CD4-positive, alpha-beta T cell treated with Interleukin-1 beta for 1 hour (primary cell): ENCODE data around the gene RAB34.
"Not testable (repeated sequence)": the region's sequence is repeated elsewhere in the genome, so short reads cannot be mapped to it uniquely, and the experiment has no call there.

Experiments
- DNase-seq, 2 donors: peaks; one replicate each; pipeline ENCODE4 v3.0.0-alpha.2; 2020 to 2022

RAB34 gene

GRCh38 chr17:28726627-28727491 is 9.2 kb upstream of the RAB34 start:
- peak; percentile 89 to 92 for DNase-seq

DNA sequence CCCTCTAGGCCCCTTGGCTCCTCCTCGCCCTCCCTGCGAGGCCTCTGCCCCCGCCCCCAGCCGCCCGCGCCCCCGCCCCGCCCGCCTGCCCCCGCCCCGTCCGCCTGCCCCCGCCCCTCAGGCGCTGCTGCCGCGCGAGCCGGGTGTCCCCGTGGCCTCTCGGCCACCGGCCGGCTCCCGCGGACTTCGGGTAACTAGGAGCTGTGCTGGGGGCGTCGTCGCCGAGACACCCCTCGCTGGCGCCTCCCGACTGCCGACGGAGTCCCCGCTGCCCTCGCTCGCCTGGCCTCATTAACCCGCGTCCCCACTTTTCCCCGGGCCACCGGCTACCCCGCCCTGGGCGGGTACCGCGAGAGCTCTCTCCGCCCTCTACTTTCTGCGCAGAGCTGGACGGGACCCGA is 8.6 kb upstream of the RAB34 start, which contains the start of gene TLCD1:
Gene TLCD1 (minus strand): TSS at position 8 of the 401 bp plus-strand sequence. CDS start 136 bp downstream, outside the sequence.
- DNase-seq: peak; percentile 66 to 68

DNA sequence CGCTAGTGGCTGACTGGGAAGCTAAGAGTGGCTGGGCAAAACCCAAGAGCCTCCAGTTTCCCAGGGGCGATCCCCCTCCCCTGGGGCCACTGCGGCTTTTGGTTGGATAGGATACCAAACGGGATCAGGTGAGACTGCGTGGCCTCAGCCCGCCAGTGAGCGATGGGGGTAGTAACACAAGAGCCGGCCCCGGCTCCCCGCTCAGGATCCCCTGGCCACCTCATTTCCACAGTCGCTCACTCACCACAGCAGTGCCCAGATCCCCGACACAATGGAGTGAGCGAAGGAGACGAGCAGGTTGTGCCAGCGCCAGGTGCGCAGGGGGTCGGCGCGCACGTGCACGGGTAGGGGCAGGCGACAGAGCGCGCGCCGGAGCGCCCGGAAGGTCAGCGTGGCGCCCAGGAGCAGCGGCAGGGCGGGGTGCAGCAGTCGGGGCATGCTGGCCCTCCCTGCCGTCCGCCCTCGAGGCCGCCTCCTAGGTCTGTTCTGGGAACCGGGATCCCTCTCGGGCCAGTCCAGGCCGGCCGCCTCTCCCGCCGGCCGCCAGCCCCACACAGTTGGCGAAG is 8.1 kb upstream of the RAB34 start:
- DNase-seq: no peak

GRCh38 chr17:28725166-28725659 is 7.5 kb upstream of the RAB34 start:
- no peak for DNase-seq

- no peak for DNase-seq
Measured at GRCh38 chr17:28724500-28725165, 7.0 kb upstream of the RAB34 start.

GRCh38 chr17:28723836-28724499 is 6.3 kb upstream of the RAB34 start:
- DNase-seq: not testable (repeated sequence)

DNA sequence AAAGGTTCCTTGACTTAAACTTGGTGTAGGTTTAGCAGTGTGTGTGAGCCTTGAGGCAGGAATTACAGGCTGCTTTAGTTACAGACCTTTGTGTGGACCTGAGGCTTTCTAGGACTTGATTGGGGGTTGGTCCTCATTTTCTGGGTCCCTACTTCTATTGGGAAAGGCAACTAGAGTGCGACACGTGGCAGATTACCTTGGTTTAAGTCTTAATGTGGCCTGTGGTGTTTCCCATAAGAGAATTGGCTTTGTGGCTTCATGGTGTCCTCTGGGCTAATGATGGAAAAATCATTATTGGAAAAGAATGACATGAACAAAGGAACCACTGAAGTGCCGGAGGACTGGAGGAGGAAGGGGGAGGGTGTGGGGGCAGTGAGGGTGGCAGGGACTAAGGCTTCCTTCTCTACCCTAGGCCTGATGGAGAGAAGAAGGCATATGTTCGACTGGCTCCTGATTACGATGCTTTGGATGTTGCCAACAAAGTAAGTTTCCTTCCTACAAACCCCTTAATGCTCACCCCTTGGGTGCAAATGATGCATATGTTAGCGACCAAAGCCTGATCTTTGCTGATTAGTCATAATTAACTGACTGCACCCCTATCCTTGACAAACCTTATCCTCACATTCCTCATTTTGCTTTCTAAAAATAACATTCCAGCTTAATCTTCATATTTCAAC is 5.6 kb upstream of the RAB34 start:
- no peak for DNase-seq

DNA sequence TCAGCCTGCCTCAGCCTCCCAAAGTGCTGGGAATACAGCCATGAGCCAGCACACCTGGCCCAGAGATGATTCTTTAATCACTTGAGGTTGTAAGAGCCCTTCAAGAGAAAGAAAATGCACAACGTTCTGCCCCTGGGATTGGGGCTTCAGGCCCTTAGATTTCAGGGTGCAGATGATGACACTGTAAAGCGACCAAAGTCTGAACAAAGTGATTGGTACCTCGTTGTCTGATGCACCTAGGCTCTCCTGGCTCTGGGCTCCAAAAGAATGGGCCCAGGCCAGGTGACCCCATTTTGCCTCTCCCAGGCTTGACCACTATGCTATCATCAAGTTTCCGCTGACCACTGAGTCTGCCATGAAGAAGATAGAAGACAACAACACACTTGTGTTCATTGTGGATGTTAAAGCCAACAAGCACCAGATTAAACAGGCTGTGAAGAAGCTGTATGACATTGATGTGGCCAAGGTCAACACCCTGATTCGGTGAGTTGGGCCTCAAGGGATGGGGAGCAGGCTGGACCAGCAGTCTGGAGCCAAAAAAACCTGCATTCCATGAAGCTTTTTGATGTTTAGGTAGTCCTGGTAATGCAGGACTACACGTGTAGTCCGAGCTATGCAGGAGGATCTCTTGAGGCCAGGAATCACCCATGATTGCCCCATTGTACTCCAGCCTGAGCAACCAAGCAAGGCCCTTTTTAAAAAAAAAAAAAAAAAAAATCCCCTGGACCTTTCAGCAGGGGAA is 4.9 kb upstream of the RAB34 start:
- no peak for DNase-seq

GRCh38 chr17:28720997-28721329 is 3.3 kb upstream of the RAB34 start:
- DNase-seq: not testable (repeated sequence)

DNA sequence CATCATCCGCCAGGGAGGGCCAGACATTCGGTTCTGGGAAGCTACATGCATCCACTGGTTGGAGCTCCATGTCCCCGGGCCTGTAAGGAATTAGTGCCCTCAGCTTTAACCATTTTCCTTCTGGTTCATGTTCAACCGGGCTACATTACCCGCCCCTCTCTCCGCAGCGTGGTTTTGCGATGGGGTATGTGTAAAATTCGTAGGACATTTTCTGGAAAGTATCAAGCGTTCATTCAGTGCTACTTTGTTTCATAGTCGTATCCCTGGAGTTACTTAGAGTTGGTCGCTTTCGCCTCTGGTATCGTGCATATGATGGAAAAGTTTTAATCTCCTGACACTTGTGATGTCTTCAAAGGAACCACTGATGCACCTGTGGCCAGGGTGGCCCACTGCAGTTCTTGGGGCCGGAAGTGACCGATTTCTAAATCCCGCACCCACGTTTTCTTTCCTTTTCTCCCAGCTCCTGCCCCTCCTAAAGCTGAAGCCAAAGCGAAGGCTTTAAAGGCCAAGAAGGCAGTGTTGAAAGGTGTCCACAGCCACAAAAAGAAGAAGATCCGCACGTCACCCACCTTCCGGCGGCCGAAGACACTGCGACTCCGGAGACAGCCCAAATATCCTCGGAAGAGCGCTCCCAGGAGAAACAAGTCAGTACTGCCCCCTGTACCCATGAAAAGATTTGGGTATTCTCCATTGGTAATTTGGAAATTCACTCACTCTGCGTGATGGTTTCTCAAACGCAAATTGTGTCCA is 2.8 kb upstream of the RAB34 start:
- peak in 1 of 2 donors; percentile 40 for DNase-seq

- DNase-seq: no peak
Measured at GRCh38 chr17:28719021-28719433, 1.4 kb upstream of the RAB34 start.

DNA sequence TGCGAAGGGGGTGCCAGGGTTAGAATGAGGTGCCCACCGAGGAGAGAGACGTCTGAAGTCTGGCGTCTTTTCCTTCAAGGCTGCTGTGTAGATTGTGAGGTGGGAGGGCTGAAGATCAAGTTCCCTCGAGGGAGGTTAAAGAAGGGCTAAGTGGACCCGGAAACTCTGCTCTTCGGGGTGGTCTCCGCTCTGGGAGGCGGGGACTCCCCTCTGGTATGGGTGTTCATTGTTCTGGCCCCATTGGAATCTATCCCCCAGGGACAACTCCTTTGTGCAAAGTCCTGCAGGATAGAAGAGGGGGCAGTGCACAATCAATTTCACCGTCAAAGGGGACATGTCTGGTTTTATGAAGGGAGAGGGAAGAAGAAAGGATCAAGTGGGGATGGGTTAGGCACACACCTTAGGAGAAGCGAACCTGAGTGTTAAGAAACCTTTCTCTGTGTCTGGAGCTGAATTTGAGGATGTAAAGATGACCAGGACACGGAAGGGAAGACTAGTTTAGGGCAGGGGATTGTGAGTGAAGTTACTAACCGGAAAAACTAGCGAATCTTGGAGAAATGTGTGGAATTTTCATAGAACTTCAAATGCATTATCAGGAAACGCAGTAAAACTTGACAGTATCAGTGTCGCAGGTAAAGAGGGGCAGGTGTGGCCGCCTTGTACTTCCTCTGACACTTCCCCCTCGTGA is 809 bp upstream of the RAB34 start:
- DNase-seq: no peak

DNA sequence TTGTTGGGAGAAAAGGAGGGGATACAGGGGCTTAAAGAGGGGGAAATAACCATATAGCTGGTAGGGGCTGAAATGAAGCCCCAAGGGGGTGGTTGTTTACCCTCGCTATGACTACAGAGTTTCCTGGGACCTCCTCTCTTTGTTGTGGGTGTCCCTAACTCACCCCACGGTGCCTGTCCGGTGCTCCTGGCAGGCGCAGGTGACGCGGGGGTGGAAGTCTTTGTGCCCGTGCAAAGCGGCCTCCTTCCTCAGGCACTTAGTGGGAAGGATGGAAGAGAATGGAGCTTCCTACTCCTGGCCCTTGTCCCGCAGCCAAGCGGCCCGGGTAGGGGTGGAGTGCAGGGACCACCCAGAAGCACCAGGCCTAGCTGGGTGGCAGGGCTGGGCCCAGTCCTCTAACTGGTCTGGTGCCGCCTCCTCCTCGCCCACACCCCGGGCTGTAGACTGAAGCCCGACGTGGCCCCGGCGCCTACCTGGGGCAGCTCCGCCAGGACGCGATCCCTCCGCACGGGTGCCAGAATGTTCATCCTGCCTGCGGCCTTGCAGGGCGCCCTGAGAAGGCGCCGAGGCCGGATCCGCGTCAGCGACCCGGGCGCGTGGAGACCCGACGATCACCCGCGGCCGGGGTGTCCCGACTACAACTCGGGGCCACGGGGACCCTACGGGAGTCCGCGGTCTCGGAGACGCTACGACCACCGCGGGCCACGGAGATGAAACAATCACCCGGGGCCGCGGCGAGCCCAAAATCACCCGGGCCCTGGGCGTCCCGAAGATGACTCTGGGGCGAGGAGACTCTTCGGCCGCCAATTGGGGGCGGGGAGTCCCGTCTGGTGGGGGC is 709 bp downstream of the RAB34 start:
- DNase-seq: no peak

DNA sequence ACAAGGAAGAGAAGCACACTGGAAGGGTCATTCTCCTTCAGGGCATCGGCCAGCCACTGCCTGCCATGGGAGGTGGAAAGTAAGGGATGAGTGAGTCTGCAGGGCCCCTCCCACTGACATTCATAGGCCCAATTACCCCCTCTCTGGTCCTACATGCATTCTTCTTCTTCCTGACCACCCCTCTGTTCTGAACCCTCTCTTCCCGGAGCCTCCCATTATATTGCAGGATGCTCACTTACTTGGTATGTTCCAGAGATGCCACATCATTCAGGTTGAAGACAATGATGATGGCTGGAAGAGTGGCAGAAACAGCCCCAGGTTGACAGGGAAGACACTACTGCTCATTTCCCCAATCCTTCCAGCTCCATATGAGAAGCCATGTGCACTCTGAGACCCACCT is 2.5 kb downstream of the RAB34 start:
- no peak for DNase-seq

DNA sequence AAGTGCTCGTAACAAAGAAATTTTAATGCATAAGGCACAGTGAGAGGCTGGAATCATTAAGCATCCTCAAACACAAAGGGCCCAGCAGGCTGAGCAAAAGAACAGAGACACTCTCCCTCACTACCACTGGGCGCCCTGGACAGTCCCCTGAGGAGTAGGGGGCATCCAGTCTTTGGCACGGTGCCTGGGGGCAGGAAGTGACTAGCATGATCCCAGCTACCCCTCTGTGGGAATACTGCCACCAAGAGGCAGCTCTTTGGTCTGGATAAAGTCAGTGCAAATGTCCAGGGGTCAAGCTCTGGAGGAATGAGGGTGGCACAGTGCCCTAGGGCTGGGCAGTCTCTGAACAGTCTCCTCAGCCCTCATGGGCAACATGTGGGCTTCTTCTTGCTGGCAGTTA is 3.4 kb downstream of the RAB34 start:
- DNase-seq: no peak

DNA sequence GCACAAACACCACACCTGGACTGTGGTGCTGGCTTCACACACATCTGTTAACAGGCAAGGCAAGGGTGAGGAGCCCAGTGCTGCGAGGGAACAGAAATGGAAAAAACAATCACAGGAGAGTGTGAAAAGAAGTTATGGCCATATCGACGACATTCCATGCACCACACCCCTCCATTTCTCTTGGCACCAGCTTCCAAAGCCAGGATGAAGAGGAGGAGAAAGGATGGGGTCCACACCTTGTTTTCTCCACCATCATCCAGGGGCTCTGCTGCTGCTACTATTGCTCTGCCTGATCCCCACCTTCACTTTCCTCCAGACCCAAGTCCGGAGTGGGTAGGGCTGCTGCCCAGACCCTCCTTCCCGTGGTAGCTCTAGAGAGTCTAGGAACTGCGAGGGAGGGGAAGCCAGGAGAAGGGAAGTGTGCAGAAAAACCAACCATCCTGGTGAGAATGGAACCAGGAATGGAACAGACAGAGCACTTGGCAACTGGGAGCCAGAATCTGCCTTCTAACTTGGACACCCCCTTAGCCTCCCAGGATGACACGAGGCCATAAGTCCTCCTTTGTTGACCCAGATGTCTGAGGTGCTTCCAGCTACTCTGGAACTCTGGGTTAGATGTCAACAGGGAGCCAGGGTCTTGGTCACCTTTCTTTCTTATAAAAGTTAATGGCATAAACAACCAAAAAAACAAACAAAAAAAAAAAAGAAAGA is 4.8 kb downstream of the RAB34 start:
- no peak for DNase-seq

DNA sequence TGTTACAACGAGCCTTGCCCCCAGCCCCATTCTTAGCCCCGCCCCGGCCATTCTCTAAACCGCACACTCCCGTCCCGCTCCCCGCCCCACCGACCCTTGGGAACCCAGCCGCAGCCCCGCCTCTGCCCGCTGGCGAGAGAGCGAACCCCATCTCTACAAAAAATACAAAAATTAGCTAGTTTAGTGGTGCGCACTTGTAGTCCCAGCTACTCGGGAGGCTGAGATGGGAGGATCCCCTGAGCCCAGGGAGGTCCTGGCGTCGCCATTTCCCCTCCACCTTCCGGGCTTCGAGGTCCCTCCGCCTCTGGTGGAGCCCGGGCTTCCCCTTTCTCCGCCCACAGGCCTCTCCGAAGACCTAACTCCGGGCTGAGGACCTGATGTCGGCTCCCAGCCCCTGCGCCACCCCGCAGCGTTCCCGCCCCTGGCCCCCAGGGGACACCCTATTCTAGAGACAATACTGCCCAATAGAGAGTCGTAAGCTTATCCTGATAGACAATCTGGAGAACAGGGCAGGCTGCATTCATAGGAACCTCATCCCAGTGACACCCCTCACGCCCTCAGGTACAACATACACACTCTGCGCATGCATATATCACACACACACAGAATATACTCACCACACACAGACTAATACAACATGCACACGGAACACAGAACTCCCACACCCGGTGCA is 5.5 kb downstream of the RAB34 start:
- DNase-seq: peak; percentile 77 to 78

- no peak for DNase-seq
Measured at GRCh38 chr17:28711723-28712031, 6.0 kb downstream of the RAB34 start, which contains the start of gene PROCA1. Gene PROCA1 (minus strand): TSS chr17:28711888. CDS start chr17:28711660, 228 bp downstream.
